ENCODE results near the gene ZNF320. TPM values are rescaled to one million over a fixed set of nuclear protein-coding genes. Genes with fewer than 3 reads are reported as not detected.
"Not testable (repeated sequence)": the region's sequence is repeated elsewhere in the genome, so short reads cannot be mapped to it uniquely, and the experiment has no call there.

ZNF320 gene
- total and polyA plus RNA-seq, 4 experiments from 2014 or later = 2.8 to 15.6 (median 14.1) TPM; not detected in 1

DNA sequence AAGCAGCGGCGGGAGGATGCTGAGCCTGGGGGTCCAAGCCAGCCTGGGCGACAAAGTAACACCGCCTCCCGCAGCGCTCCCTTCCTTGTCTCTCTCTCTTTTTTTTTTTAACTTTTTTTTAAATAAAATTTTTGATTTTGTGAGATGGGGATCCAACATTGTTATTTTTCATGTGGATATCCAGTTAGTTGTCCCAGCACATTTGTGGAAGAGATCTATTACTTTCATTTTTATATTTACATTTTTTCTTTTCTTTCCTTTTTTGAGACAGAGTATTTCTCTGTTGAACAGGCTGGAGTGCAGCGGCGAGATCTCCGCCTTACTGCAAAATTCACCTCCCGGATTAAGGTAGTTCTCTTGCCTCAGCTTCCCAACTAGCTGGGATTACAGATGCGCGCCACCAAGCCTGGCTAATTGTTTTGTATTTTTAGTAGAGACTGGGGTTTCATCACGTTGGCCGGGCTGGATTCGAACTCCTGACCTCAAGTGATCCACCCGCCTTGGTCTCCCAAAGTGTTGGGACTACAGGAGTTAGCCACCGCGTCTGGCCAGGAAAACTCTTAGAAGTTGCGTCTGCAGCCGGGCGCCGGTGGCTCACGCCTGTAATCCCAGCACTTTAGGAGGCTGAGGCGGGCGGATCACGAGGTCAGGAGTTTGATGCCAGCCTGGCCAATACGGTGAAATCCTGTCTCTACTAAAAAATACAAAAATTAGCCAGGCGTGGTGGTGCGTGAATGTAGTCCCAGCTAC lies 45.9 kb upstream of the ZNF320 start:
- intact Hi-C loops (cut with micrococcal nuclease) = loop anchor here (2.0 to 5.0 kb wide), 4 partner anchors 21 to 416 kb away; partner anchors contain the start of genes ZNF468, ZNF808 and ZNF888
- Mint-ChIP-seq H3K27ac (peak overlapping the region in 3 of 7 donors; percentile 67 to 93 (median 91)), H3K36me3 (peaks cover 7 to 26% of the 10 kb centered on the region in 2 donors), H3K4me3 (peak overlapping the region; percentile 88 to 98 (median 96)), H3K27me3 (no peaks in the 10 kb centered on the region), H3K9me3 (peaks cover 0 to 53% (median 37%) of the 10 kb centered on the region in 8 donors), H3K4me1 (peaks cover 10 to 32% (median 24%) of the 10 kb centered on the region in 4 donors)
- CTCF ChIA-PET (ENCODE audit: partially characterized antibody) = interaction anchor here (1.0 kb wide), 1 partner anchor 19 kb away, joined by 3 read pairs; the partner anchor contains the start of gene ZNF816
- no peaks in the 10 kb centered on the region for H3K36me3 ChIP-seq (ENCODE audit: insufficient read depth, low read length)
- H3K27me3 ChIP-seq (ENCODE audit: insufficient read depth, low read length) = no peaks in the 10 kb centered on the region
- peak overlapping the region; percentile 72 for H3K27ac ChIP-seq (ENCODE audit: low read depth, low read length)
- POLR2A ChIA-PET (ENCODE audit: partially characterized antibody) = interaction anchor here (1.0 kb wide), 1 partner anchor 19 kb away, joined by 9 read pairs; the partner anchor contains the start of gene ZNF816
- H3K4me1 ChIP-seq (ENCODE audit: insufficient read depth, low read length) = peaks cover 17% of the 10 kb centered on the region
- H3K9me3 ChIP-seq (ENCODE audit: control insufficient read depth in 1 of 2, low read length in 2 of 2) = peaks cover 0 to 18% of the 10 kb centered on the region in 2 donors
- H3K4me3 ChIP-seq (ENCODE audit: low read length in 2 of 2) = peak overlapping the region in 1 of 2 donors; percentile 84
- DNase-seq = no peak

DNA sequence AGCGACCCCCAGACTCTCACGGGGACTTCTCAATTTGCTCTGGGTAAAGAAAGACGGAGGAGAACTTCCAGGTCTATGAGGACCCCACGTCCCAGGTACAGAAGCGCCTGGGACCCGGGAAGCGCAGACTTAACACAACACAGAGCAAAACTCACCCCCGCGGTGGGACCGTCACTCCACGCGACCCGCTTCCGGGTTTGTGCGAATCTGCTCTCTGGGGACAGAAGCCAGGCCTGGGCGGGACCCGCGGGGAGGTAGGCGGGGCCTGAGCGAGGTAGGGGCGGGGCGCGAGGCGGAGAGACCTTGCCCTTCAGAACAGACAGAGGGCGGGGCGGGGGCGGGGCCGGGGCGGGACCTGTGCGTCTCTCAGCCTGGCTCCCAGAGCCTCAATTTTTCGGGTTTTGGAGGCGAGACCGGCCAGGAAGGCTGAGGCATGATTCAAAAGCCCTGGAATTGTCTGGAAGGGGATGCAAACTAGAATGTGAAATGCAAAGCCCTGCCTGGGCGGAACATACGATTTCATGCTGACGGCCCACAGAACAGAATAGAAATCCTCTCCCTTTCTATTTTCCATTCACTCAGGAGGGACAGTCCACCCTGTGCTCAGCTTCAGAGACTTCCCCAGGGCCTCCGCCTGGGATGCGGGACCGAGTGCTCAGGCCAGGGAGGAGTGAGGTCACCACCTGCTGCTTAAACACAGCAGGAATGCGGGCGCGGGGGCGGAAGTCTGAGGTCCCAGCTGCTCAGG lies 45.1 kb upstream of the ZNF320 start:
- Mint-ChIP-seq H3K27me3 (no peaks in the 10 kb centered on the region), H3K4me3 (peak overlapping the region; percentile 88 to 98 (median 96))
- intact Hi-C loops (cut with micrococcal nuclease) = loop anchor here (1.0 to 5.0 kb wide), 6 partner anchors 20 to 415 kb away; partner anchors contain the start of genes ZNF320, ZNF468, ZNF808 and ZNF816

DNA sequence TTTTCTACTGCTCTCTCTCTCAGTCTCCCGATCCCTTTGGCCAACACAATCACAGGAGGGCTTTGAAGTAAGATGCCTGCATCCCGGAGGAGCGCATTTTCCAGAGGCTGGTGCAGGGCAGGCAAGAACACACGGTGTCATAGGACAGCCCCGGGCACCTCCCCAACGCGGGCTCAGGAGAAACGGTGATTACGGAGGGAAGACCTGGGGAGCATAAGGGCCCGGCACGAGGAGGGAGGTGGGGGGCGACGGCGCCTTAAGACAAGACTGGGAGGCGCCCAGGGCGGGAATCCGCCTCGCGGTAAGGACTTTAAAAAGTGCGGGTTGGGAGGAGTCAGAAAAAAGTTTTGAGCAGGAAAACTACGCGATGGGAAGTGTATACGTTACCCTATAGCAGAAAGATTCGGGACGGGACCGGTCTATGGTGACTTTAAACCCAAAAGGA lies 44.5 kb upstream of the ZNF320 start:
- peaks cover 10 to 32% (median 24%) of the 10 kb centered on the region in 4 donors for H3K4me1 Mint-ChIP-seq
- peak overlapping the region; percentile 91 to 98 (median 95) for H3K27ac Mint-ChIP-seq
- Histone ChIP-seq H3K27me3 (ENCODE audit: insufficient read depth, low read length) (no peaks in the 10 kb centered on the region), H3K4me3 (ENCODE audit: low read length in 2 of 2) (peak overlapping the region; percentile 68 to 84), H3K27ac (ENCODE audit: low read depth, low read length) (peak overlapping the region; percentile 72), H3K9me3 (ENCODE audit: control insufficient read depth in 1 of 2, low read length in 2 of 2) (peaks cover 0 to 12% of the 10 kb centered on the region in 2 donors), H3K36me3 (ENCODE audit: insufficient read depth, low read length) (peaks cover 4% of the 10 kb centered on the region), H3K4me1 (ENCODE audit: insufficient read depth, low read length) (peaks cover 17% of the 10 kb centered on the region)
- H3K36me3 Mint-ChIP-seq = peaks cover 14 to 26% of the 10 kb centered on the region in 2 donors
- H3K4me3 Mint-ChIP-seq = peak overlapping the region; percentile 88 to 98 (median 96)
- CTCF ChIA-PET (ENCODE audit: partially characterized antibody) = no interaction called here
- POLR2A ChIA-PET (ENCODE audit: partially characterized antibody) = interaction anchor here (0.6 kb wide), 1 partner anchor 188 kb away, joined by 3 read pairs; no protein-coding TSS in a partner anchor
- H3K27me3 Mint-ChIP-seq = no peaks in the 10 kb centered on the region
- intact Hi-C loops (cut with micrococcal nuclease) = loop anchor here (1.0 to 5.0 kb wide), 6 partner anchors 19 to 415 kb away; partner anchors contain the start of genes ZNF320, ZNF468, ZNF808 and ZNF816
- DNase-seq = peak in 1 of 5 donors; percentile 42
- peaks cover 0 to 55% (median 30%) of the 10 kb centered on the region in 8 donors for H3K9me3 Mint-ChIP-seq

More for the DNA sequence above, 45.1 kb upstream of the ZNF320 start:
- POLR2A ChIA-PET (ENCODE audit: partially characterized antibody) = interaction anchor here (1.0 kb wide), 1 partner anchor 20 kb away, joined by 9 read pairs; the partner anchor contains the start of gene ZNF816
- Mint-ChIP-seq H3K36me3 (peaks cover 10 to 24% of the 10 kb centered on the region in 2 donors), H3K9me3 (peaks cover 0 to 54% (median 33%) of the 10 kb centered on the region in 8 donors), H3K4me1 (peaks cover 10 to 32% (median 24%) of the 10 kb centered on the region in 4 donors), H3K27ac (peak overlapping the region; percentile 91 to 98 (median 95))
- CTCF ChIA-PET (ENCODE audit: partially characterized antibody) = interaction anchor here (1.0 kb wide), 1 partner anchor 20 kb away, joined by 3 read pairs; the partner anchor contains the start of gene ZNF816
- Histone ChIP-seq H3K4me1 (ENCODE audit: insufficient read depth, low read length) (peaks cover 17% of the 10 kb centered on the region), H3K9me3 (ENCODE audit: control insufficient read depth in 1 of 2, low read length in 2 of 2) (peaks cover 0 to 13% of the 10 kb centered on the region in 2 donors), H3K27me3 (ENCODE audit: insufficient read depth, low read length) (no peaks in the 10 kb centered on the region), H3K36me3 (ENCODE audit: insufficient read depth, low read length) (no peaks in the 10 kb centered on the region), H3K27ac (ENCODE audit: low read depth, low read length) (peak overlapping the region; percentile 72), H3K4me3 (ENCODE audit: low read length in 2 of 2) (peak overlapping the region; percentile 68 to 84)
- DNase-seq = peak; percentile 95 to 98 (median 97)

DNA sequence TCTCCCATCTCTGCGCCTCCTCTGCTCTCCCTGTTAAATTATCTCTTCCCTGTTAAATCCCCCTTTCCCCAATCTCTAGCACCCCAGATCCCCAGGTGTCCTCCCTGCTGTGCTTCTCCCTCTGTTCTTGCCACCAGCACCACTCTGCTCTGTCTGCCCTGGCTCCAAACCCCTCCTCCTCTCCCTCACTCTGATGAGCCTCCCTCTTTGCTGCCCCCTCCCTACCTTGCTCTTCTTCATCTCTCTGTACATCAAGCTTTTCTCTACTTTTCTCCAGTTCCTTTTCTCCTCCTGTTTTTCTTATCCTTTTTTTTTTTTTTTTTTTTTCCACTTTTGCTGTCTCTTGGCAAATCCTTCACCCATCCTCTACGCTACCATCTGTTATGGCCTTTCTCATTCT lies 44.1 kb upstream of the ZNF320 start:
- Mint-ChIP-seq H3K4me3 (peak overlapping the region; percentile 88 to 98 (median 96)), H3K9me3 (peaks cover 0 to 56% (median 32%) of the 10 kb centered on the region in 8 donors), H3K4me1 (peaks cover 10 to 32% (median 24%) of the 10 kb centered on the region in 4 donors), H3K27ac (peak overlapping the region; percentile 91 to 98 (median 95)), H3K36me3 (peaks cover 18 to 30% of the 10 kb centered on the region in 2 donors)
- DNase-seq; H3K36me3 ChIP-seq (ENCODE audit: insufficient read depth, low read length); CTCF ChIA-PET (ENCODE audit: partially characterized antibody); H3K27me3 ChIP-seq (ENCODE audit: insufficient read depth, low read length); H3K27me3 Mint-ChIP-seq: not testable (repeated sequence)
- Histone ChIP-seq H3K4me3 (ENCODE audit: low read length in 2 of 2) (peak overlapping the region; percentile 68 to 84), H3K9me3 (ENCODE audit: control insufficient read depth in 1 of 2, low read length in 2 of 2) (peaks cover 0 to 14% of the 10 kb centered on the region in 2 donors), H3K4me1 (ENCODE audit: insufficient read depth, low read length) (peaks cover 17% of the 10 kb centered on the region), H3K27ac (ENCODE audit: low read depth, low read length) (peak overlapping the region; percentile 72)
- POLR2A ChIA-PET (ENCODE audit: partially characterized antibody) = interaction anchor here (0.6 to 0.7 kb wide), 2 partner anchors 98 to 188 kb away, joined by 3 to 4 read pairs; no protein-coding TSS in a partner anchor
- intact Hi-C loops (cut with micrococcal nuclease) = loop anchor here (5.0 kb wide), 2 partner anchors 256 to 414 kb away; partner anchors contain the start of gene ZNF808

DNA sequence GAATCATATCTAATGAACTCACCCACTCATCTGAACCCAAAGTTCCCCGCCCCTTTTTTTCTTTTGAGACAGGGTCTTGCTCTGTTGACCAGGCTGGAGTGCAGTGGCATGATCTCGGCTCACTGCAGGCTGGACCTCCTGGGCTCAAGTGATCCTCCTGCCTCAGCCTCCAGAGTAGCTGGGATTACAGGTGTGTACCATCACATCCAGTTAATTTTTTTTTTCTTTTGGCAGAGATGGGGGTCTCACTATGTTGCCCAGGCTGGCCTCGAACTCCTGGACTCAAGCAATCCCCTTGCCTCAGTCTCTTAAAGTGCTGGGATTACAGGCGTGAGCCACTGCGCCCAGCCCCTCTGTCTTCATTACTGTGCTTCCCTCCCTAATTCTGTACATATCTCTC lies 43.5 kb upstream of the ZNF320 start:
- H3K36me3 ChIP-seq (ENCODE audit: insufficient read depth, low read length); H3K27ac ChIP-seq (ENCODE audit: low read depth, low read length); CTCF ChIA-PET (ENCODE audit: partially characterized antibody); H3K4me3 ChIP-seq (ENCODE audit: low read length in 2 of 2); H3K27me3 ChIP-seq (ENCODE audit: insufficient read depth, low read length); H3K27me3 Mint-ChIP-seq; DNase-seq: not testable (repeated sequence)
- intact Hi-C loops (cut with micrococcal nuclease) = loop anchor here (5.0 kb wide), 2 partner anchors 256 to 414 kb away; partner anchors contain the start of gene ZNF808
- Histone ChIP-seq H3K9me3 (ENCODE audit: control insufficient read depth in 1 of 2, low read length in 2 of 2) (peaks cover 0 to 11% of the 10 kb centered on the region in 2 donors), H3K4me1 (ENCODE audit: insufficient read depth, low read length) (peaks cover 17% of the 10 kb centered on the region)
- peak overlapping the region; percentile 4 to 98 (median 96) for H3K4me3 Mint-ChIP-seq
- peak overlapping the region in 5 of 7 donors; percentile 67 to 97 (median 93) for H3K27ac Mint-ChIP-seq
- POLR2A ChIA-PET (ENCODE audit: partially characterized antibody) = interaction anchor here (0.6 to 1.8 kb wide), 3 partner anchors 22 to 187 kb away, joined by 3 to 10 read pairs (median 4); partner anchors contain the start of gene ZNF816
- peaks cover 24 to 36% of the 10 kb centered on the region in 2 donors for H3K36me3 Mint-ChIP-seq
- H3K9me3 Mint-ChIP-seq = peaks cover 0 to 58% (median 31%) of the 10 kb centered on the region in 8 donors
- H3K4me1 Mint-ChIP-seq = peaks cover 10 to 32% (median 24%) of the 10 kb centered on the region in 4 donors

DNA sequence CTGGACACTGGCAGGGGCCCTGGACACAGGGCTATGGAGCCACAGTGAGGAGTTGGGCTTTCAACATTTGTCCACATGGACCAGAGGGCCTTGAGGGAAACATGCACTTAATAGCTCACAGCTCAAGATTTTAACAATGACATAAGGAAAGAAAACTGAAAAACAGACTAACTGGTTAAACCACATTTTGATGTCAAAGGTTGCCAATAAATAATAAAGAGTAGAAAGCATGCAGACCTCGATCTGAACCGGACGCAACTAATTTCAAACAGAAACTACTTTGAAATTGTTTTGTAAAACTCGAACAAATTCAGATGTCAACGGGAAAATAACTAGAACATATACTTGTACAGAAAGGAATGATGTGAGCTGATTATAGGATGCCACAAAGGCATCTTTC lies 41.3 kb upstream of the ZNF320 start:
- Histone ChIP-seq H3K36me3 (ENCODE audit: insufficient read depth, low read length) (peaks cover 6% of the 10 kb centered on the region), H3K9me3 (ENCODE audit: control insufficient read depth in 1 of 2, low read length in 2 of 2) (peaks cover 0 to 13% of the 10 kb centered on the region in 2 donors), H3K4me3 (ENCODE audit: low read length in 2 of 2) (no peak overlapping the region), H3K27ac (ENCODE audit: low read depth, low read length) (no peak overlapping the region), H3K4me1 (ENCODE audit: insufficient read depth, low read length) (peaks cover 17% of the 10 kb centered on the region), H3K27me3 (ENCODE audit: insufficient read depth, low read length) (no peaks in the 10 kb centered on the region)
- Mint-ChIP-seq H3K36me3 (peaks cover 30 to 42% of the 10 kb centered on the region in 2 donors), H3K4me3 (peak overlapping the region in 4 of 8 donors; percentile 9 to 70 (median 40)), H3K4me1 (peaks cover 10 to 32% (median 24%) of the 10 kb centered on the region in 4 donors), H3K27ac (peak overlapping the region in 4 of 7 donors; percentile 9 to 73 (median 36)), H3K27me3 (no peaks in the 10 kb centered on the region), H3K9me3 (peaks cover 0 to 55% (median 24%) of the 10 kb centered on the region in 8 donors)
- POLR2A ChIA-PET (ENCODE audit: partially characterized antibody) = no interaction called here
- intact Hi-C loops (cut with micrococcal nuclease) = no loop called here
- CTCF ChIA-PET (ENCODE audit: partially characterized antibody) = interaction anchor here (0.7 kb wide), 1 partner anchor 24 kb away, joined by 3 read pairs; no protein-coding TSS in a partner anchor
- DNase-seq = no peak
